GM18508 (cell line): ENCODE measurements around the gene PAX2.

Experiments
- ATAC-seq: cut with Tn5 transposase; IDR thresholded peaks from one replicate; pipeline ENCODE4 v1.9.1; 2021; ENCODE audit warnings: moderate number of reproducible peaks; ENCODE audit not compliant: insufficient read depth, unreplicated experiment

Gene PAX2

GRCh38 chr10:100723770-100724530 is 21.4 kb upstream of the PAX2 start:
- no peak for ATAC-seq

GRCh38 chr10:100724531-100725027 is 20.8 kb upstream of the PAX2 start:
- ATAC-seq = no peak

- no peak for ATAC-seq
These were observed 20.3 kb upstream of the PAX2 start for GRCh38 chr10:100725071-100725471.

DNA sequence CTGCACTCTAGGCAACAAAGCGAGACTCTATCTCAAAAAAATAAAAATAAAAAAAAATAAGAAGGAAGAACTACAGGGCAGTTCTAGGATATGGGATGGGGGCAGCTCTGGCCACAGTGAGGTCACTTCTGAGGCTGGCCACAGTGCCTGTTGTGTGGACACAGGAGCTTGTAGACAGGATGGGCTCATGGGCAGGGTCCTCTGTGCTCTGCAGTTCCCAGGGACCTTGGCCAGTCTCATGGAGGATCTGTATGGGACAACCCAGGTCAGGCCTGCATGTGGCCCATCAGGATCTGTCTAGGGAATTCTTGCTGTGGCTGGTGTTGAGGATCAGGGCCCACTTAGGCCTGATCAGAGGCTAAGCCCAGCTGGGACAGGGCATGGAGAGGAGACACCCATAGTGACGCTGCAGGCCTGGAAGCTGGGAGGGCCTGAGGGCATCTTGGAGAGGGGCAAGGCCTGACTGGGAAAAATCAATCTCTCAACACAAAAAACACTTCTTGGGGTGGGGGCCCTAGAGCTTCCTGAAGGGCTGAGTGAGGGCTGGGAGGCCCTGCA is 19.4 kb upstream of the PAX2 start:
- ATAC-seq = no peak

- no peak for ATAC-seq
These were observed 17.6 kb upstream of the PAX2 start for GRCh38 chr10:100727808-100728207.

DNA sequence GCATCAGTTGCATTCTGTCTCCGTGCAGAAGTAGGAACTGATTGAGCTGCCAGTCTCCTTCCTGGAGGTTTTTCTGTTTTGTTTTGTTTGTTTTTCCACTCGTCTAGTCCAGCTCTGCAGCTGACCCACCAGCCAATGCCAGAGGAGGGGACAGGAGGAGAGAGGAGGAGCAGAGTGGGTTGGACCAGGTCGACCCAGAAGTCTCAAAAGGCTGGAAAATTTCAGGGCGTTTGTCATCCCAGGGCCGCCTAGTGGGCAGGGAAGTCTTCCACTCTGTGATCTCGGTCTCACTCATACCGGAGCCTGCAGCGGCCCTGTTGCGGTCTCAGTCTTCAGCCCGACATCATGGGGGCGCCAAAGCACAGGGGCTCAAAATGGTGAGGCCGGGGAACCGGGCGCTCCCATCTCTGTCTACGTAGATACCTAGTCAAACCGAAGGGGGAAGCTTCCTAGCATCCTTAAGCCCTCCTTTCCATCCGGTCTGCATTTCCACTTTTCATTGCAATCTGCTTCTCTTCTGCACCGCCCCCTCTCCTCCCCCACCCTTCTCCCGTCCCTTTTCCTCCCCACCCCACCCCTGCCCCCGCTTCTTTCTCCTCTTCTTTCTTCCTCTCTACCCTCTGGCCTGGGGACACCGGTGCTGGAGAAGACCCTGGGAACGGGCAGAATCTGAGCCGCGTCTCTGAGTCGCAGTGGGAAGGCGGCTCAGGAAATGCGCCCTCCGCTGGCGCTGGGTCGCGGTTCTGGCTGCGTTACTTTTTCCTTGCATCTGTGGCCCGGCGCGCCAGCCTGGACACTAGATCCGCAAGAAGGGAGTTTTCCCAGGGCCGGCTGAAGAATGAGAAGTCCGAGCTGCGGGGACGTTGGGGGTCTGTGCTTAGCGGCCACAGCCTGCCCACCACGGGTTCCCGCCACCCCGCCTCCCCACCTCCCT is 16.2 kb upstream of the PAX2 start:
- no peak for ATAC-seq

DNA sequence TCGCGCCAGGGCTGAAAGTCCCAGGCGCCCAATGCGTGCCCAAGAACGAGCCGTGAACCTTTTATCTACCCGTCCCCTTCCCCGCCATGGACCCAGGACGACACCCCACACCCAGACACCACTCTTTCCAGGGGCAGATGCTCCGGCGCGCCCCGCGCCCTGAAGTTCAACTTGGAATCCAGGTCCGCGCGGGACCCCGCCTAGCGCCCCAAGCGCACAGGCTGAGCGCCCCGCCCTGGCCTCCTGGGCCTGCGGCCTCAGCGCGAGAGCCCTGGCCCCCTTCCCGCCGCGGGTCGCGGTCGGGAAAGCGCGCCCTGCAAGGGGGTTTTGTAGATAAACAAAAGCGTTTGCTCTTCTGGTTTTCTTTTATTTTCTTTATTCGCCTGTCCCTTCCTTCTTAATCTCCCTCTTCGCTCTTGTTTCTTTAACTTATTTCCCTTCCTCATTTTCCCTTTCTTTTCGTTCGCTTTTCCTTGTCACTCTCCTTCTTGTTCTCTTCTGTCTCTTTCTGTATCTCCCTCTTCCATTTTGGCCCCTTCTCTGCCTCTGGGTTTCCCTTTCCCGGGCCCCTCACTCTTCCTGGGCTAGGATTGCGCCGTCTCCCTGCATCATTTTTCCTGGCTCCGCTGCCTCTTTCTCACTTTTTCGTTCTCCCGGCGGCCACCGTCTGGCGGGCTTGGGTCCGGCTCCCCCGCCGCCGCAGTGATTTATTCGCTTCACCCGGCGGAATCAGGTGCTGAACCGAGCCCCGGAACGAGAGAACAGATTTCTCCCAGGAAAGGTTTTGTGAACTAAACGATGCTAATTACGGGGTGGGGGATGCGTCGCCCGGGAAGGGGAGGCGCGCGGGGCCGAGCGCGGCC is 15.3 kb upstream of the PAX2 start:
- no peak for ATAC-seq

DNA sequence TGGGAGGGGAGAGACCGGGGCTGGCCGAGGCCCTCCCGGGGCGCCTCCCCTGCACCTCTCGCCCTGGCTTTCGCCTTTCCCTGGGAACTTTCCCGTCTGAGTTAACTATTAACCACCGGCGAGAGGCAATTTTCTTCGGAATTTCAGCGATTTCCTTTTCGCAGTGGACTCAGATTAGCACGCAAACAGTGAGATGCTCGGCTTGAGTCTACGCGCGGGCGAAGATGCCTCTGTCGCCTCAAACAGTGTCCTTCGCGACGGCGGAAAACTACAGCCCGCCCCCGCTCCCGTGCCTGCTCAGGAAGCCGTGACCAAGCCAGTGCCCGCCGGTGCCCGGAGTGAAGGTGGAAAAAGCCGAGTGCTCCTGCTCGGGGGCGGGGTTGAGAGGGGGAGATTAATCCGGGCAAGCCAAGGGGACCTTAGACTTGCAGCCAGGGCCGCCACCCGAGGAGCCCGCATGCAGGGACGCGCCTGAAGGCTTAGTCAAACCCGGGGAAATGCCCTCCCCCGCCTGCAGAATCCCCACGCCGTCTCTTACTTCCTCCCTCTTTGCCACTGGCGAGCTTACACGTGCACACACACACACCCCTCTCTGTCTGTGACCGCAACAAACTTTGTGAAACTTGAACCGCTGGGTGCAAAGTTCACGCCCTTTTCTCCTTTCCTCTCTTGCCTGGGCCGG is 14.5 kb upstream of the PAX2 start:
- no peak for ATAC-seq

DNA sequence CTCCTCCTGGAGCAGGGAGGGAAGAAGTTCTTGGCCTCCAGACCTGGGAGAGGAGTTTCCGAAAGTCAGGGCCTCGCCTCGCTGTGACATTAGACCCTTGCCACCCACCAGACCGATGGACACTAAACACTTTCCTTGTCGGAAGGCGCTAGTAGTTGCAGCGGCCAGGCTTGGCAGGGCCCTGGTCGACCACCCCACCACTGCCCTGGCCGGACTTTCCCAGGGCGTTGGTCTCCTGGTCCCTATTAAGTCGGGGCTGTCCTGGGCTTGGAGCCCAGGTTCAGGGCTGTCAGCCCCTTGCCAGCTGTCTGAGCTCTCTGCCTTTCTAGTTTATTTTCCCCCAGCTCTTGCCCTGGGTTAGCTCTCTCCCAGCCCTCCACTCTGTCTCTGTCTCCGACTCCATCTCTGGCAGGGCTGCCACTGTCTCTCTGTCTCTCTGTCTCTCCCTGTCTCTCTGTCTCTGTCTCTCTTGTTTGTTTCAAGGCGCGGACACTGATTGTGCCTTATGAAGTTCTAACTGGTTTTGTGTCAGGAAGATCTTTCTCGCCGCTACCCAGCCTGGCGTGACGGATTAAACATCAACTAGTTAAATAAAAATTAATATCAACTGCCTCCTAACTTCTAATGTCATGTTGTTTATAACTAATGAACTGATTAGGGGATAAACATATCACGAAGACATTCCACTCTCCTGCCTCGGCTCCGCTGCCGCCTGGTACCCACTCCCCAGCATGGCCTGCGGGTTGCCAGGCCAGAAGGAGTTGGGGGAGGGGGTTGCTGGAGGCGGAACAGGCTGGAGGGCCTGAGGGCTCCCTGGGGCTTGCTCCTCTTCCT is 13.8 kb upstream of the PAX2 start:
- no peak for ATAC-seq

DNA sequence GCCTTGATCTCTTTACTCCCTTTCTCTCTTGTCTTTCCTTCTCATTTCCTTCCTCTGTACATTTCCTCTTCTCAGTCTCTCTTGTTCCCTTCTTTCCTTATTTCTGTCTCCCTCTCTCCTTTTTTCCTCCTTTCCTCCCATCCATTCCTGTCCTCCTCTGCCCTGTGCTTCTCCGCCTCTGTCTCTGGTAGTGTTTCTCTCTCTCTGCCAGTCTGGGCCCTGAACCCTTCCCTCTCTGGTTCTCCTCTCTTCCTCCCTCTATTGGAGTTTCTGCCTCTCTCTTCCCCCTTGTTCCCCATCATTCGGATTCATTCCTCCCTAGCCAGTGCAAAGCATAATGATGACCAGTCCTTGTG is 13.2 kb upstream of the PAX2 start:
- ATAC-seq = no peak

- ATAC-seq = no peak
These were observed 12.1 kb upstream of the PAX2 start for GRCh38 chr10:100733329-100733728.

DNA sequence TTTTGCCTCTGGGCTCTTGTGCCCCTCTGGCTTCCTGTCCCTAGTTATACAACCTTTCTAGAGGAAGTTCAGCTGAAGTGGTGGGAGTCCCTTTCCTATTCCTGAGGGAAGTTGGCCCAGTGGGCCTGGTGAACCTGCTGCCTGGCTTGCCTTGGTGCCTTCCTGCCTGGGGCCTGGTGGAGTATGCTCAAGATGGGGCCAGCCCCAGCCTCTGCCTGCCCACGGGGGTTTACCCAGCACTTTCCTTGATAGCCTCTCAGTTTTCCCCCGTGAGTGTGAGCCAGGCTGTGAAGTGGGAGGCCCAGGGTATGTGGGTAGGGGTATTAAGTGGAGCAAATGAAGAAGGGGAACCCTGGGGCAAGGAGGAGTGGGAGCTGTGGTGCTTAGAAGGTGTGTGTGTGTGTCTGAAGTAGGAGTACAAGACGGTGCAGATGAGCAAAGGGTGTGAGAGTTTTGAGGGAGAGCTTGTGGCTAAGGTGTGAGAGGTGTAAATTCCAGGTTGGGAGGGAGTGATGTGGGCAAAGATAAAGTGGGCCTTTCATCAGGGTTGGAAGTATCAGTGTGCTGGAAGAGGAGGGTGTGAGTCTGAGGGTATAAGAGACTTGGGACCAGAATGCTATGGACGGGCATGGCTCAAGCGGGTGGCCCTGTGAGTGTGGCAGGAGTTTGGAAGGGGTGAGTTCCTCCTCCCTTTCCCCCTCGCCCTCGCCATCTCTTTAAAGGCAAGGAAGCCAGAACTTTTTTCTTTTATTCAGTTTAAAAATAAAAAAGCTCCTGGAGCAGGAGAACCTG is 10.9 kb upstream of the PAX2 start:
- ATAC-seq = no peak

DNA sequence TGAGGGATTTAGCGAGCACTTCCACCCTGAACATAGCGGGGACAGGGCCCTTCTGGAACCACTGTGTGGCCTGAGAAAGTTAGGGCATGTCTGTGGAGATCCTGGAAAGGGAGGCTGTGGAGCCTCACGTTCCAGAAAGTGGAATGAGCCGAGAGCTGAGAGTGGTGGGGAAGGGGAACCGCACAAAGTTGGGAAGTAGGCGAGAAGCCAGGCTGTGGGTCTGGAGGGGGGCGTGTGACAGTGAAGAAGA is 10.4 kb upstream of the PAX2 start:
- no peak for ATAC-seq

DNA sequence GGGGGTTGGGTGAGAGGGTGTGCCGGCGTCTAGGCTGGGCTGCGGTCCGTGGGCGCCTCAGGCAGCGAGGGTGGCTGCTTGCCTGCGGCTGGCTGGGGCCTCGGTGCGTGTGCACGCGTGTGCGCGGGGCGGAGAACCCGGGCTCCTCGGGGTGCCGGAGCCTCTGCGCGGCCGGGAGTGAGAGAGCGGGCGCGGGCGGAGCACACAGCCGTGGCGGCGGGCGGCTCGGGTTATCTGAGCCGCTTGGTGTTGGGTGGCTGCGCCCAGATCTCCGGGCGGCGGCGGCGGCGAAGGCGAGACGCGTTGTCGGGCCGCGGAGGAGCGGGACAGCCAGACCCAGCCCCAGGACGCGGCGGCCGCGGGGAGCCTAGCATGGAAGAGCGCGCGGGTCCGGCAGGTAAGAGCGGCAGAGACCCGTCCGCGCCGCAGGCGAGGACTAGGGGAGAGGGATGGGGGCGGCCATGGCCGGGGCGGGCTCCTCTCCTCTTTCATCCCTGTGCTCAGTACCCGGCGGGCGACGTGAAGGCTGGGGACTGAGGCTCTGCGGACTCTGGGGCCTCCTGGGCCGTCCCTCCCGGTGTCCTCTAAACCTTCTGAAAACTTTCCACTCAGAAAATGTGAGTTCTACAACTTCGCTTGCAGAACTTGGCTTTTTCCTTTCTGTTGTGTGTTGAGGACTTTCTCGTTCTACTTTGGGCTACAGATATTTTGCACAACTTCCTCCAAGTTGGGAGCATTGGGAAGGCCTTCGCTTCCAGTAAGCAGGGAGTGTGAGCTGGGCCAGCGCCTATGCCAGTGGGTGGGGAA is 9.8 kb upstream of the PAX2 start:
- no peak for ATAC-seq

GRCh38 chr10:100736144-100736808 is 9.1 kb upstream of the PAX2 start:
- no peak for ATAC-seq

- ATAC-seq = no peak
These were observed 8.5 kb upstream of the PAX2 start for GRCh38 chr10:100736809-100737354.
